Germinal center (tissue), 1 donor: Measurements from ENCODE around the gene MSL3.

Experiments
- DNase-seq: peaks from one replicate; pipeline ENCODE4 v3.0.0; 2012; ENCODE audit warnings: mixed read lengths, low spot score

Gene MSL3

DNA sequence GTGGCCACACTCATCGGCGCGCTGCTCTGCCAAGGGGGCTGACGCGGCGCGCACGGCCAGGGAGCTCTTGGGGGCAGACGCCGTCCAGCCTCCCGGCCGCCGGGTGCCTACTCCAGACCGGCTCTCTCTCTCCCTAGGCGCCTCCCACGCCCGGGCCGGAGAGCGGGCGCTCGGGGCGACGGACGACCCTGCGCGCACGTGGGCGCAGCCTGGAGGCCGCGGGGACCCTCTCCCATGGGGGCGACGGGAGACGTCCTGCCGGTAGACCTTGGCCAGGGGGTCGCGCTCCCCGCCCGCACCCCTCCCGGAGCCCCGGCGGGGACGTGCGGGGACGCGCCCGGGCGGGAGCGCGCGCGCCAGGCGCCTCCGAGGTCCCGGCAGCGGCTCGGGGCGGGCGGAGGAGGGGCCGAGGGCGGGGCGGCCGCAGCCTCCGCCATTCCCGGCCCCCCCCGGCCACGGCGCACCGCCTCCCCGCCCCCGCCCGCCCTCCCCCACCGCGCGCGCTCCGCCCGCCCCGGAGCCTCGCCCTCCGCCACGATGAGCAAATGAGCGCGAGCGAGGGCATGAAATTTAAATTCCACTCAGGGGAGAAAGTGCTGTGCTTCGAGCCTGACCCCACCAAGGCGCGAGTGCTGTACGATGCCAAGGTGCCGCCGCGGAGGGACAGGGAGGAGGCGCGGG is at the start of gene MSL3:
TSS of gene MSL3 (plus strand) at position 519 of the 681 bp plus-strand sequence. CDS start at position 546, 27 bp downstream.
- peak; percentile 72 for DNase-seq

DNA sequence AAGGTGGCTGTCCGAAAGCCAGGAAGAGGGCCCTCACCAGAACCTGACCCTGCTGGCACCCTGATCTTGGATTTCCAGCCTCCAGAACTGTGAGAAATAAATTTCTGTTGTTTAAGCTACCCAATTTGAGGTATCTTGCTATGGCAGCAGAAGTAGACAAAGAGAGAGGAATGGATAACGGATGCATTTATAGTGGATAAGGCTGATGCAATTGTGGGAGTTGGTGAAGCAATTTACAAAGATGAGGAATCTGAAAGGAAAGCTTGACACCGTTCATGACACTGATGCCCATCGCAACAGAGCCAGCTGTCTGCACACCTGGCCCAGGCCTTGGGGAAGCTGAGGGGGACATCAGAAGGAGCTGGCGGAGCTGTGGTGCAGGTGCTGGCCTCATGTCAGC is 35.7 kb upstream of the MSL3 start:
- no peak for DNase-seq

GRCh38 chrX:11724122-11725017 is 33.7 kb upstream of the MSL3 start:
- DNase-seq = peak; percentile 24

- no peak for DNase-seq
These were observed 32.2 kb upstream of the MSL3 start for GRCh38 chrX:11725631-11726442.

GRCh38 chrX:11728556-11728955 is 29.5 kb upstream of the MSL3 start:
- DNase-seq = no peak

DNA sequence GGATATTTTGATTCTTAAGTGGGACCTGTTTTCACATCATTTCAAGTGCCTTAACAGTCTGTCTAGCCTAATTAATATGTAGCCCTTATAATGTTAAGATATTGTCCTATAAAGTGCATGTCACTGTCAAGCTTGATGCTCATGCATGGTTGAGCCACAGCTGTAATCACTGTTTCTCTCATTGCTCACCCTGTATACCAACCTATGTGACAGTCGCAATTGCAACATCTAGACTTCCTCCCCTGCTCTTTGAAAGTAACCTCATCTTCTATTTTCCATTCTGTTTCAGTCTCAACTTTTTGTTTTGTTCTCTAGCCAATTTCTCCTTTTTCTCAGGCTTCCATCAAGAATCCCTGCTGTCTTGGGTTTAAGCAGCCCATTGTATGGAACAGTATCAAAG is 24.4 kb upstream of the MSL3 start:
- DNase-seq = no peak

- DNase-seq = no peak
These were observed 18.3 kb upstream of the MSL3 start for GRCh38 chrX:11739776-11740175.

DNA sequence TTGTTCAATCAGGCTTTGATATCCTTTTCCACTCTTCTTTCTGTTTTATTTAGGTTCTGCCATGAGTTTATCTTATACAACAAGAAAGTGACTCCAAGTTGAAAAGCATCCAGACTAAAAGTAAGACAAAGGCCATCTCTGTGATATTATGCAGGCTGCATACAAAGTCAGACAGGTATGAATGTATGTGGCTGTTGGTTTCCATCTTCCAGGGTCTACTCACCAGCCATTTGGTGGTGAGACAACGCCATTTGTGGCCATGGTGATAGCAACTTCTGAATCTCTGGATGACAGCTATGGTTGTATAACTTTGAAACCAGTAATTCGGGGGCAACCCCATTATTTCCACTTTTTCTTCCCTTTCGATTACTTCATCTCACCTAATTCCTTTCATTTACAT is 17.2 kb upstream of the MSL3 start:
- no peak for DNase-seq

DNA sequence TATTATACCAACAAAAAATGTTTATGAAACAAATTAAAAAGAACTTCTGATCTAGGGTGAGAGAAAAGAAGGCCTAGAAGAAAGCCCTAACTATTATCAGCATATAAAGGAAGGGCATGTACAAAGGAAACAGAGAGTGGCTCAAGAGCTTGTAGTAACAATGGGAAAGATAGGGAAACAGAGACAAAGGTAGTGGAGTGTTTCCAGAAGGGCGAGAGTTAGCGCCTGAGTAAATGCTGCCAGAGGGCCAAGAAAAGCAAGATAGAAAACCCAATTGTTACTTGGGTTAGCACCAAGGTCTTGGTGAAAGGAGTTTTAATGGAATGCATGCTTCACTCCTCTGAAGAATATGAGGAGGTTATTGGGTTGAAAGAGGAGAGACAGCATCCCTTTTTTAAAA is 16.5 kb upstream of the MSL3 start:
- DNase-seq = no peak

DNA sequence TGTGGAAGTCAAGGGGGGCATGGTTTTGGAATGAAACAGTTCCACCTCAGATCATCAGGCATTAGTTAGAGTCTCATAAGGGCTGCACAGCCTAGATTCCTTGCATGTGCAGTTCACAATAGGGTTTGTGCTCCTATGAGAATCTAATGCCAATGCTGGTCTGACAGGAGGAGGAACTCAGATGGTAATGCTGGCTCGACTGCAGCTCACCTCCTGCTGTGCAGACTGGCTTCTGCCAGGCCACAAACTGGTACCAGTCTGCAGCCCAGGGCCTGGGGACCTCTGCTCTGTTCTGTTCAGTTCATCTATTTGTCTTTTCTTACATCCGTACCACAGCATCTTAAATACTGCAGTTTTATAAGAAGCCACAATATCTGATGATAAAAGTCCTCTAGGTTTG is 12.2 kb upstream of the MSL3 start:
- DNase-seq = no peak

GRCh38 chrX:11750046-11750445 is 8.0 kb upstream of the MSL3 start:
- no peak for DNase-seq

DNA sequence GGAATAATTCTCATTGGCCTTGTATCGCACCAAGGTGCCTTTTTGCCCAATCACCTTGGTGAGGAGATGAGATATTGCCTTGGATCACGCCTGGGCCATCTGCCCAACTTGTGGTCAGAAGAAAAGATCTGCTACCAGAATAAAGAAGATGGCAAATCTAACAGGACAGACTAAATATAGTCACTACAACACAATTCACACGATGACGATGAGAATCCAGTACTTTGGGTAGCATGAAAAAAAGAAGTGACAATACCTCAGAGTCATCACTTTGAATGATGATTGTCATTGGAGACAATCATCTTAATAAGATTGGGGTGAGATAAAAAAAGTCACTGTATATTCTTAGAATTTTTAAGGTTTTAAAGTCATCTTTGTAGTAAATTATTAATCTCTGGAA is 7.3 kb upstream of the MSL3 start:
- no peak for DNase-seq

GRCh38 chrX:11751261-11751660 is 6.8 kb upstream of the MSL3 start:
- DNase-seq = no peak

DNA sequence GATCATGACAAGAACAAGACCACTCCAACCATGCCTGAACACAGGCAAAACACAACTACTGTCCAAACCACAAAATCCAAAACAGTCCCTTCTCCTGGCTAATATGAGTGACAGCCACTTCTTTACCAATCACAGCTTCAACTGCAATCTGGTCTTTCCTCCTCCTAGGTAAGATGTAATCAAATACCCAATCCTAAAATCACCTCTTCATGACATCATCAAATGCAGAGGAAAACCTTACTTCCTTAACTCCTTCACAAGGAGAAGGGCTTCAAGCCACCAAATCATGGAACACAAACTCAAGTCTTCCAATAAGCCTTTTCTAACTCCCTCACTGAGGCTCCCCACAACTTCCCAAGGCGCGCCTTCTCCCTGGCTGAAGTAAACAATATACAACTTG is 4.4 kb upstream of the MSL3 start:
- no peak for DNase-seq

DNA sequence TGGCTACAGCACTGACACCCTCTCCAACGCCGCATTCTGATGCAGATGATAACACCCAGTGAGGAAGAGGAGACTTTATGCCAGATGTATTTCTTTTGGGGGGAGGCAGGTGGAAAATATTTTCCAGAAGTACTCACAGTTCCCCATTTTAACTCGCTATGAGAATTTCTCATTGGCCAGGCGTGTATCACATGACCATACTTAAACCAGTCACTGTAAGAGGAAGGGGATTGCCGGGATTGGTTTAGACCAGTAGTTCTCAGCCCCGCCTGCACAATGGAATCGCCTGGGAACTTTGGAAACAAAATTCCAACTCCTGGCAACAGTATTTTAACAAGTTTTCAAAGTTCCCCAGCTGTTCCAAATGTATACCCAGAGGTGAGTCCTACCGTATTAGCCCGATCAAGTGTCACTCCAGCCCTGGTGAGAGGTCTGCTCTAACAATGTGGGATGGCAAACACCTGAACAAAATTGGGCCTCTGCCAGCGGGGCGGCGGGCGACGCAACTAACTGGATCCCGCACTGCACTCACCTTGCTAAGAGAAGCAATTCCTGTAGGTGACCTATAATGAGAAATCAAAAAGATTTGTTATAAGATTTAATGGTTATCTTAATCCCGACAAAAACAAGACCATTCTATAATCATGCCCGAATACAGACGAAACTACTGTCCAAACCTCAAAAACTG is 2.9 kb upstream of the MSL3 start:
- DNase-seq = no peak

- DNase-seq = no peak
These were observed 2.3 kb upstream of the MSL3 start for GRCh38 chrX:11755724-11756123.

DNA sequence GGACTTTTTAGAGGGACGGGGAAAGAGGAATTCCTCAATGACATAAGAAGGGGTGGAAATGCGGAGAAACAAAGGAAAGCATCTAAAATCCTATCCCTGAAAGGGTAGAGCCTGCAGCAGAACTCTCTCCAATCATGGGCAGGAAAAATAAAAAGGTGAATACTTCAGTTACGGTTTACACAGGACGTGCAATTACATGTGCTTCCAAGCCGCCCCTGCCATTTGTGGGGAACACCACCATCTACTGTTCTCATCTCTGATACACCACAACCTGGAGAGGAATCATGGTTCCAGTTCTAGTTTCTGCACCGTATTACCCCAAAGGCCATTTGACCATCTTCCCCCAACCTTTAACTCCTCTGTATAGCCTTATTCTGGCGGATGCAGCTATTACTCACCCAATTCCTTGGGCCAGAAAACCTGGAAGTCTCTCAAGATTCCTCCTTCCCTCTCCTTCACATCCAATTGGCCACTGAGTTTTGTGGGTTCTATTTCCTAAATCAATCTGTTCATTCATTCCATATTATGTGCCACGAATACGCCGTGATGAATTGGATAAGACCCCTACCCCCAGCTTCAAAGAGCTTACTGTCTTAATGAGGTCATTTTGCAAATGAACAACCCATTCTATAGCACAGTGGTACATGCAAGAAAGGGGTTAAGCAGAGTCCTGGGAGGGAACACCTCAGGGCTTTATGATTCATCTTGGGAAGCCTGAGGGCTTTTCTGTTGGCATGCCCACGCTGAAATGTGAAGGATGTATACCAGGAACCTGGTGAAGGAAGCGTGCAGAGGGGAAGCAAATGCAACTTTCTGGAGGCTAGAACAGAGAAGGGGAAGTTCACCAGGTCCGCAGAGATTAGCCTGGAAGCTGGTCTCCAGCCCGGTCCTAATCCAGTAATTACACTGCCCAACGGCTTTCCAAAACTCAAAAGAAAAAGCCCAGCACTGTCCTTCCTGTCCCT is 1.4 kb upstream of the MSL3 start:
- DNase-seq = no peak

DNA sequence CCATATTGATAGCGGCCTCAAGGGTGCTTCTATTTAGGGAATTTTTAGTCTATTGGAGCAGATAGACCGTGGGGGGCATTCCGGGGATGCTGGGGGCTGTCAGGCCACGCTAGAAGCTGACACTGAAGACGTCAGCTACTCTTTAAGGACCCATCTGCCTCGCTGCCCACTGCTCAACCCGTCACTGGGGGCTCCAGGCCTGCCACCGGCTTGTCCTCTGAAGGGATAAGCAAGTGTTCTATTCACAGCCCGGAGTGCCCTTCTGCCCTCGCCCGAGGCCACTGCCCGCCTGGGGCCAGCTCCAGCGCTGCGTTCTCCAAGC is 679 bp upstream of the MSL3 start:
- DNase-seq = no peak

- DNase-seq = peak; percentile 79
These were observed 549 bp downstream of the MSL3 start for GRCh38 chrX:11758400-11759171.

DNA sequence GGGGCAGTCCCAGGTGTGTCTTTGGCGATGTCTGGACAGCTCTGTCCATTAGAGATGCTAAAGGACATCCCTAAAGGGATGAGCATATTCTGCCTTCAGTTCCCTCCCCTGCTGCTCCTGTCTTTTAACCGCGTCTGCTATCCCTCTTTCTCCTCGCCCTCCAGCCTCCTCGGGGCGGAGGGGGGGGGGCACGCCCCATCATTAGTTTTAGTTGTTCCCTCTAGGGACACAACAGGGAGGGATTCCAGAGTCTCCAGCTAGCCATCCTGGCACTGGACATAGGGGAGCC is 1.1 kb downstream of the MSL3 start:
- DNase-seq = no peak
